NCI-H345 treated with DMSO at 0.1 percent for 48 hours (cell line): Measurements from ENCODE around the gene BICDL2.

Experiments
- DNase-seq: peaks from one replicate; lab custom pipeline; 2025; ENCODE audit not compliant: unreplicated experiment; lab: John Stamatoyannopoulos, UW

BICDL2 gene

DNA sequence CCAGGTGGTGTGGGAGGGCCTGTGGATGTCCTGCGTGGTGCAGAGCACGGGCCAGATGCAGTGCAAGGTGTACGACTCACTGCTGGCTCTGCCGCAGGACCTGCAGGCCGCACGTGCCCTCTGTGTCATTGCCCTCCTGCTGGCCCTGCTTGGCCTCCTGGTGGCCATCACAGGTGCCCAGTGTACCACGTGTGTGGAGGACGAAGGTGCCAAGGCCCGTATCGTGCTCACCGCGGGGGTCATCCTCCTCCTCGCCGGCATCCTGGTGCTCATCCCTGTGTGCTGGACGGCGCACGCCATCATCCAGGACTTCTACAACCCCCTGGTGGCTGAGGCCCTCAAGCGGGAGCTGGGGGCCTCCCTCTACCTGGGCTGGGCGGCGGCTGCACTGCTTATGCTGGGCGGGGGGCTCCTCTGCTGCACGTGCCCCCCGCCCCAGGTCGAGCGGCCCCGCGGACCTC, 23.2 kb downstream of the BICDL2 start:
- no peak for DNase-seq

DNA sequence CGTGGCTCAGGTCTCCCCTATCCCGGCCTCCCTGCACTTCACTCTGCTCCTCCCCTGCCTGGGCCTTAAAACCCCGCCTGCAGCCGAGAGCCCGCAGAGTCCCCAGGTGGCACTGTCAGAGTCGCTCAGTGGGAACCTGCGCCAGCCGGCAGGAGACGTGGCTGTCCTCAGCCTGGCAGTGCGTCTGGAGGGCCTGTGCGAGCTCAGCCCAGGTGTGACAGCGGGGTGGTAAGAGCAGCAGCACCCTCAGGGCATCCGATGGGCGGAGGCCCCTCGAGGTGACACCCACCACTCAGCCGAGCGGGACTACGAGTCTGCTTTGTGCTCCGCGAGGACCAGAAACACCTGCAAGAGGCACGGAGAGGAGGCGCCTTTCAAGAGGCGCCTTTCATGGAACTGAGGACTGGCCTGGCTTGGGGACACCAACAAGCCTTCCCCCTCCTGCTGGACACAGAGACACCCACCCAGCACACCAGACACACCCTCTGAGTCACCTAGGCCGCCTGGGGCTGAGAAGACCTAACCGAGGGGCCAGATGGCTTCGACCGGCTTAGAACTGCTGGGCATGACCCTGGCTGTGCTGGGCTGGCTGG, 23.8 kb downstream of the BICDL2 start, which contains the start of gene CLDN9:
Gene CLDN9 (plus strand): TSS at position 96 of the 593 bp plus-strand sequence. CDS start 440 bp downstream, at position 536.
- peak; percentile 91 for DNase-seq

DNA sequence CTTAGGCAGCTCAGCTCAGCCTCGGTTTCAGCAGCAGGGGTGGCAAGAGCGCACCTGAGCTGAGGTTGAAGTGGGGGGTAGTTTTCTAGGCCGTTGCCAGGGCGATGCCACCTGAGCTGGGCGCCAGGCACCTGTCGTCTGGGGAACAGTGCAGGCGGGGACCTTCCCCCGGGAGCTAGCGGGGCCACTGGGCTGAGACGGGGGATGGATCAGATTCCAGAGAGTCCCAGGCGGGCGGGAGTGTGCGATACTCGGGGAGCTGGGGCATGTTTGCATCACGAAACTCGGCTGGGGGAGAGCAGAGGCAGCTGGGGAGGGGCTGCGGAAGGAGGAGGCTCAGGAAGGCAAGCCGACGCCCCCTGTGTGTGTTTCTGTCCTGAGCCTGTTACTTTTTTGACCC, 24.5 kb downstream of the BICDL2 start:
- peak; percentile 72 for DNase-seq

DNA sequence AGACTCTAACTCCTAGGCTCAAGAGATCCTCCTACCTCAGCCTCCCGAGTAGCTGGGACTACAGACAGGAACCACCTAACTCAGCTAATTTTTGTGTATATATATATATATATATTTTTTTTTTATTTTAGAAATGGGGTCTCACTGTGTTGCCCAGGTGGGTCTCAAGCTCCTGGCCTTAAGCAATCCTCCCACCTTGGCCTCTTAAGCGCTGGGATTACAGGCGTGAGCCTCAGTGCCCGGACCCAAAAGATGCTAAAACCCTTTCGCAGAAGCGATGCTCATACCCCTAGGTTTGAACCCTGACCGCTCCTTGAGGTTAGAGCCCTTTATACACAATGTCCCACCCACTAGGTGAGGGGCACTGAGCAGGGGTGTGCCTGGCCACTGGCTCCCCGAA, 26.2 kb downstream of the BICDL2 start:
- DNase-seq, result no peak

DNA sequence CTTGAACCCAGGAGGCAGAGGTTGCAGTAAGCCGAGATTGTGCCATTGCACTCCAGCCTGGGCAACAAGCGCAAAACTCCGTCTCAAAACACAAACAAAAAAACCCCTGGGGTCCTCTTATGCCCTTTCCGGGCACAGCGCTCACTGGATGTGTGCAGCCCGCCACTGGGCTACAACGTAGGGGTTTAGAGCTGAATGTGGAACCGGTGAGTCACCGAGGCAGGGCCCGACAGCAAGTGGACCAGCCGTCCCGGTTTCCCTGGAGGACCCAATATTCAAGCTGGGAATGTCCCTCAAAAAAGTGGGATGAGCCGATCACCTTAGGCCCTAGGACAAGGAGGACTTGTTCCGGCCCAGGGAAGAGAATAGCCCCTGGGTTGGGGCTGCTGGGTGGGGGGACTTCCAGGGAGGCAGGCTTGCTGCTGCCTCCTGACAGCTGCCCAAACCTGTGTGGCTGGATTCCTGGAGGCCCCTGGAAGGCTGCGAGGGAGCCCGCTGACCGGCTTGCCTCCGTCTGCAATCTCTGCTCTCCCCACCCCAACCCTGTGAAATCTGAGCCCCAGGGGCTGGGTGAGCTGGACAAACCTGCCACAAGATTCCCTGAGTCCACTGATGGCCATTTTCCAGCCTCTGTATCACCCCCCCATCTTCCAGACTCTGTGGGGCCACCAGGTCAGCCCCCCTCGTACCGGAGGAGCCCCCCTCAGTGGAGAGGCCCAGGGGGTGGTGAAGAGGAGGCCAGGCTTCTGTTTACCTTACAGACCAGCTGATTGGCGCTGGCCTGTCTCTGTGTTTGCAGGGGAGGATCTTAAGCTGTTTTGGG, 27.0 kb downstream of the BICDL2 start:
- DNase-seq, result no peak

DNA sequence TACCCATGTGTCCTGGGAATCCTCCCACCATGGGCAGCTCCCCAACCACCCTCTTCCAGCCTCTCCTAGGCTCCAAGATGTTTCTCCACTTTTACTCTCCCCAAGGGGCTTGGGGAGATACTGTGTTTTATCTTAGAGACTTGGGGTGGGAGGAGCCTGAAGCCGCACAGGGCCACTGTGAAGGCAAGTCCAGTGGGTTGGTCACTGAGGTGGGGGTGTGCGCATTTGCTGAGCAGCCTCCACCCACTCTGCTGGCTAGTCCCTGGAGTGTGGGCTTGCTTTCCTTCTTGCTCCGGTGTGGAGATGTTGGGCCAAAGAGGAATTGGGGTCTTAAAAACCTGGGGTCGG, 28.1 kb downstream of the BICDL2 start:
- no peak for DNase-seq

DNA sequence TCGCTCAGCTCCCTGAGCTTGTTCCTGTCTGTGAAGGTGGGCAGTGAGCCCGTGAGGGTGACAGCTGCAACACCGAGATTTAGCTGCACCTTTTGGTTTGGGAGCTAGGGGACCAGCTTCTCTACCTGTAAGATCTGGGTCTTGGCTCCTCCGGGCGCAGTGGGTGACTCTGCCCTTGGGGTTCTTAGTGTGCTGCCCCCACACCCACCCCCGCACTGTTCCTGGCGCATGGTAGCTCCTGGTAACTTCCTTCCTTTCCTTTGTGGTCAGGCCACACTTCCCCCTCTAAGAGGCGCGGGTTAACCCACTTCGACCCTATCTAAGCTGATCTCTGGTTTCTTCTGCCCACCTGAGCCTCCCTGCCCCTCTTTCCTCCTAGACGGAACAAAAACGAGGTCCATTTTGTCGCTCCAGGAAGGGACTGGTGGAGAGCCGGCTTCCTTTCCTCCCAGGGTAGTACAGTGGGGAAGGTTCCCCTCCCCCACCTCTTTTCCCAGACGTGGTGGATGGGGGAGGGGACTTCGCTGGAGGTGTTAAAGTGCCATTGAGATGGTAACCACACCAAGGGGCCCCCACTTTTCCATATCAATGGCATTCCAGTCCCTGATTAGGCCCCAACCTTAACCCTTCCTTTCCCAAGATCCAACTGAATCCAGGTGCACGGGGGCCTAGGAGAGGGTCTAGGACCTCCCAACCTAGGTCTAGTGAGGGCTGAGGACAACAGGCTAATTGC, 28.6 kb downstream of the BICDL2 start:
- DNase-seq, result no peak

DNA sequence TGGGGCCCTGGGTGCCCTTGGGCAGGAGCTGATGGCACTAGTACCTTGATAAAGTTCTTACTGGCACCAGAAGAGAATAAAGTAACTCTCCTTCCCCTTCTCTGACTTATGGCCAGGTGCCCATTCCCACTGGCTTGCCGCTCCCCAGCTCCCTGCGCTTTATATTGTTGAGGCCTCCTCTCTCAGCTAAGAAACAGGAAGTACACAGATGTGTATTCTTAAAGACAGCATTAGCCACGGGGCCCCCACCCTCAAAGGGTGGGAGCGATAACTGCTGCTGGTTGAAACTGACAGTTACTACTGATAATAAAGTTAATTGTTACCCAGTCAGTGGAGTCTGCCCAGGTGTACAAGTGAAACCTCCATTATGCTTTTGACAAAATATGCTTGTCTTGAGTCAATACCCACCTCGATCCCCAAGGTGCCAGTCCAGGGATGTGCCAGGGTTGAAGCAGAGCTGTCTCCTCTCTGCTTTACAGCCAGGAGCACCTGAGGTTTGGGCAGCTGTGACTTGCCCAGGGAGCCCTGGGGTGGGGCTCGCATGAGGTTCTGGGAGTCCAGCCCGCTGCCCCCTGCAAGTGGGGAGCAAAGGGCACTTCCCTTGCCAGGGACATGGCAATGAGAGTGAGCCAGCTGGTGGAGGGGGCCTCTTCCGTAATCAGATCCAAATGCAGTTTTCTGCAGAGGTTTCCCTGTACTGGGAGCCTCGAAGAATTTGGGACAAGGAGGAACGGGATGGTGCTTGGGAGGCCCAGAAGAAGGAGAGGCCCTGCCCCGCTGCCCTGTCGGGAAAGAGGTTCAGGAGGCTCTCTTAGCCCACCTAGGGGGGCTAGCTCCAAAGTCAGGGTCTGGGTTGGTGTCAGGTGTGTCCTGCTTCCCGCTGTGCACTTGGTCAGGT, 29.4 kb downstream of the BICDL2 start:
- no peak for DNase-seq

DNA sequence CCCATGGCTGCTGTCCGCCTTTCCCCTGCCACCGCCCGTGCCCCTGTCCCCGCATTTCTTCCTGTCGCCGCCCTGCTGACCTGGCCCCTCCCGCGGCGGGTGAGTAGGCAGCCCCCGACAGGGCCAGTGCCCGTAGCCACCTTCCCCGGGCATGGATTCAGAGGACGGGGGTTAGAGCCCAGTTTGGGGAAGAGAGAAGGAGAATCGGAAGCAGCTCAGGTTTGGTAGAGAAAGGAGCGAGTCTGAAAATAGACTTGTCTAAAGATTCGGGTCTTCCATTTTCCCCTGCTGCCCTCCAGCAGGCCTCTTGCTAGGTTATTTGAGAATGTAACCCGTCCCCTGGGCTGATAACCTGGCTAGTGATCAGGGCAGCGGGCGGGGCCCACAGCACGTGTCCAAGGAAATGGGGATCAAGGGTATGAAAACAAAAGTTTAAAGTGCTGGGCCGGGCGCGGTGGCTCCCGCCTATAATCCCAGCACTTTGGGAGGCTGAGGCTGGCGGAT, 31.9 kb downstream of the BICDL2 start:
- no peak for DNase-seq

DNA sequence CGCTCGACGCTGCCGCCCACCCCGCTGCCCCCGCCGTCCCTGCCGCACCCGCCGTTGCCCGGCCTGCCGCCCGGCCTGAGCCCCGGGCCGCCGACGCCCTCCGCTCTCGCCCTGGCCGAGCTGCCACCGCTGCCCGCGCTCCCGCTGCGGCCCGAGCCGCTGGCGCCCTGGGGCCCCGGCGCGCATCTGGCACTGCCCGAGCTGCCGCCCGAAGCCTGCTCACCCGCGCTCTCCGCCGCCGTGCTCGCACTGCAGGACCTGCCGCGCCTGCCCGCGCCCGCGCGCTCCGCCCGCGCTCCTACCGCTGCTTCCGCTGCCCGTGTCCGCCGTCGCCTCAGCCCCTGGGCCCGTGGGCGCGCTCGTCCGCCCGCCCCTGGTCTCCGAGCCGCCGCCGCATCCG, 32.4 kb downstream of the BICDL2 start:
- DNase-seq, result no peak

DNA sequence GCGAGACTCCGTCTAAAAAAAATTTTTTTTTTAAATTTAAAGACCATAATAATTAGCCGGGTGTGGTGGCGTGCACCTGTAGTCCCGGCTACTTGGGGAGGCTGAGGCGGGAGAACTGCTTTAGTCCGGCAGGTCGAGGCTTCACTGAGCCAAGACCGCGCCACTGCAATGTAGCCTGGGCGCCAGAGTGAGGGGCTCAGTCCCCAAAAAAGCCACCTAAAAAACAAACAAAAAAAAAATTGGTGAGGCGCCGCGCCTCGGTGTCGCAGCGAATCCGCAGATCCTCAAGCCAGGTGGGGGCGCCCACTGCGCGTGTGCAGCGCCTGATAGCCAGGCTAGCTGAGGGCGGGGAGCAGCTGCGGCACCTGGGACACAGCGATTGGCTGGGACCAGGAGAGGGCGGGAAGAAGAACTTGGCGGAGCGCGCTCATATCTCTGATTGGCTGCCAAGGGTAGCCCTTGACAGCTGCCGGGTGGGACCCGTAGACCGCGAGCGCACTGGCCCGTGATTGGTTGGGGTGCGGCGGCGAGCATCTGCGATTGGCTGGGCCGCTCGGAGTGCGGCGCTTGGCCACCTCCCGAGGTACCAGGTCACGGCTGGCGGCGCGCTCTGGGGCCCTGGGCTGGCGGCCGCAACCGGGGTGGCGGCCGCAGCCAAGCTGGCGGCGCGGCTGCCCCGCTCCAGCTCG, 33.0 kb downstream of the BICDL2 start:
- peak; percentile 98 for DNase-seq

DNA sequence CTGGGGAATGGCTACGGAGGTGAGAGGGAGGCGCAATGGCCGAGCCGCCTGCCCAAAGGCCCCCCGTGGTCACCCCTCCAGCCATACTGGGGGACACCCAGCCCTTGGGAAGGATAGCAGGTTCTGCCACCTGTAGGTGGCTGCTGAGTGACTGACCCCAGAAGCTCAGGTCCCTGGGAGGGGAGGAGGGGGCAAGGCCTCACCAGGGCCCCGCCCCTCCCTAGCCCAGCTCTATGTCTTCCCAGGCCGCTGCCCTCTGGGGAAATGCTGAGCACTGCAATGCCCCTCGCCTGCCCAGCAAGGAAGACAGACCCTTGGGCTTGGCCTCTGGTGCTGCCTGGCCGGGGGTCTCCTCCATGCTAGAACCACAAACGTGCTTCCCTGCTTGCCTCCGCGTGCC, 35.4 kb downstream of the BICDL2 start:
- no peak for DNase-seq

DNA sequence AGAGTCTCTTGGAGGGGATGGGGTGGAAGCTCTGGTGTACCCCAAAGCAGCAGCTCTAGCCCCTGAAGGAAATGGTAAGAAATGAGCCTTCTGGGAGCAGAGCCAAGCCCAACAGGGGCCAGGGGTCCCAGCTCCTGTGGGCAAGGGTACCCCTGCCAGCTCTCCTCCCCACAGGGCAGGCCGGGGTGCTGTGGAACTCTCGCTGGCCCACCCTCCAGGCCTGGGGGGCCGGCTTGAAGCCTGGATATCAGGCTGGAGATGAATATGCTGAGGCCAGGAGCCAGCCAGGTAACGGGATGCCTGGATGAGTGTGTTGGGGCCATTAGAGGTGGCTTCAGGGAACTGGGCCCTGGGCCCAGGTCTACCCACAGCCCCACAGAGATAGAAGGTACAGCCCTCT, 36.2 kb downstream of the BICDL2 start:
- DNase-seq, result no peak

DNA sequence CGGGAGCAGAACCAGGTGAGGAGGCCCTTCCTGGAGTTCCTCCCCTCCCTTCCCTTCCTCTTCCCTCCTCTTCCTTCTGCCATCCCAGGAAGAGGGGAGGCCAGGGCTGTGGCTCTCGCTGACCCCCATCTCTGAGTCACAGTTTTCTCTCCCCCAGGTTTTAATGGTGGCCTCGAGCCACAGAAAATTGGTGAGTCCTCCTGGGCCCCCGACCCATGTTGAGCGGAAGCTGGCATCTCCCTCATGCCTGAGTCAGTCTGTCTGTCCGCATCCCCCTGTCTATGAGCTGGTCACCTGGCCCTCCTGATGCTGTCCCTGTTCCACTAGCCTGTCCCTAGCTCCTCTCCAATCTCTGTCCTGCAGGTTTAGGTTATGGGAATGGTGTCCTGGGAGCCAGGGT, 36.8 kb downstream of the BICDL2 start:
- DNase-seq, result no peak

DNA sequence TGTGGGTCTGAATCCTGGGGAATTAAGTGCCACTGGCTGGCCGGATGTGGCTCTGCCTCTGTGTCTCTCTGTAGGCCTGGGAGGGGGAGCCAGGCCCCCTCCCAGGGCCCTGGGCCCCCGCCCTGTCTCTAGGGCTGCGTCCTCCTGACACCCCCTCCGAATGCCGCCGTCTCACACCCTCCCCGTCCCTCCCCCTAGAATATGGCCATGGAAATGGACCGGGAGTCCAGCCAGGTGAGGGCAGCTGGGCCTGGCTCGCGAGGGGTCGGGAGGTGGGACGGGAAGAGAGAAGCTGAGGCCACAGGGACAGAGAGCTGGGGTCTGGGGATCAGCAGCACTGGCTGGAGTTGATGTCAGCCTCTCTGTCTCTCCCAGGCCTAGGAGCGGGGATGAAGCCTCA, 40.4 kb downstream of the BICDL2 start:
- DNase-seq, result no peak

DNA sequence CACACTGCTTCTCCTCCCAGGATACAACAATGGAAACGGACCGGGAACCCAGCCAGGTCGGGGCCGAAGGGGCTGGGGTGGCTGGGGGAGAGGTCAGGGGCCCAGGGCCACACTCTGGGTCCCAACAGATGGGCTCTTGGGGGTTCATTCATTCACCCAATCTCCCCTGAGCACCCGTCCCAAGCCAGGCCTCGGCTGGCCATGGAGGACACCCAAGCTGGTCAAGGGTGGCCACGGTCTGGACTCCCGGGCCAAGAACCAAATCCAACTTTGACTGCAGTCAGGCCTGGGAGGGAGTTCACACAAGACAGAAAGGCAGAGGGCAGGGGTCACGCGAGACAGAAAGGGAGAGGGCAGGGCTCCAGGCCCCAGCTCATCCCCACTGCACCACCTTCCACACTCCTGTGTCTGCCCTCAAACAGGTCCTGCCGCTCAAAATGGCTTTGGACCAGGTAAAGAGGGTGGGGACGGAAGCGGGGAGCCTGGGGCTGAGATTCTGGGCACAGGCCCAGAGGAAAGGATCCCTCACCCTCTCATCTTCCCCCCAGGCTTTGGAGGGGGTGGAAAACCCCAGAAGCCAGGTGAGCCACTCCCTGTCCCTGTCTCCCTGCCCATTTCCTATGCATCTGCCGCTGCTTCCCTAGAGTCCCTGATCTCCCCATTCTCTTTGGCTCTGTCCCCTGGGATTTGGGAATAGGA, 44.2 kb downstream of the BICDL2 start:
- DNase-seq, result no peak

DNA sequence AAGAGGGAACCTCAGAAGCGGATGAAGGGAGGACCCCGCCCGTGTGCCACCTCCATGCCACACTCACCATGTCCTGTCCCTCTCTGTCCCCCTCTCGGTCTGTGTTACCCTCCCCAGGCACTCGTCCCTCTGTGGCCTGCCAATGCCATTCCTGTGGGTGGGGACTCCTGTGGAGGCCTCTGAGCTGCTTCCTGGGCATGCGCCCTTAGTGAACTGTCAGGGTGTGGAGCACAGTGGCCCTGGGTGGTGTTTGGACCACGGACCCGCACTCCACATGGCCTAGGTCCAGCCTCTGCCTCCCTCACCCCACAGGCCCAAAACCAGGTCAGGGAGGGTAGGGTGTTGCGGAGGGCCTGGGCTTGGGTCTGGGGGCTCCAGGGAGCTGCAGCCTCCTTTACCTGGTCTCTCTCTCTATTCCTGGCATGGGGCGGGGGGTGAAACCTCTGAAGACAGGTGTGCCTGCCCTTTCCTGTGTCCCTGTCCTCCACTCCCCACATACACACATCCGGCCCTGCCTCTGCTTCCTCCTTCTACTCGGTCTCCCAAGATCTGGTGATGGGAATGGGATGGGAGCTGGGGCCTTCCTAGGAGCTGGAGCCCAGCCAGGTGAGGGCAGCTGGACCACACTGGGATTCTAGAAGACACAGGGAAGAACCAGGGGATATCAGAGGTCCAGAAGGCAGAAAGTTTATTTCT, 45.0 kb downstream of the BICDL2 start:
- DNase-seq, result no peak

DNA sequence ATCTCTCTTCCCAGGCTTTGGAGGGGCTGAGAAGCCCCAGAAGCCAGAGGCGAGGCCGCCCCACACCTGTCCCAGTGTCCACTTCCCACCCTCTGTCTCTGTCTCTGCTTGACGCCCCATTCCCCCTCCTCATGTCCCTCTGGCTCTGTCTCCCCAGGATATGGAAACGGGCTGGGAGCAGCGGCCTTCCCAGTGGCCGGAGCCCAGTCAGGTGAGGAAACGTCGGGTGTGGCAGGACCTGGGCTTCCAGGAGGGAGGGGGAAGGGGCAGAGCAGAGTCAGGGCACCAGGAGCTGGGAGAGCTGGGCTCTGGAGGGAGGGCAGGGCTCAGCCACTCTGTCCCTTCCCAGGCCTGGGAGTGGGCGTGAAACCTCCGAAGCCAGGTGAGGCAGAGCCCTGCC, 45.9 kb downstream of the BICDL2 start:
- no peak for DNase-seq

DNA sequence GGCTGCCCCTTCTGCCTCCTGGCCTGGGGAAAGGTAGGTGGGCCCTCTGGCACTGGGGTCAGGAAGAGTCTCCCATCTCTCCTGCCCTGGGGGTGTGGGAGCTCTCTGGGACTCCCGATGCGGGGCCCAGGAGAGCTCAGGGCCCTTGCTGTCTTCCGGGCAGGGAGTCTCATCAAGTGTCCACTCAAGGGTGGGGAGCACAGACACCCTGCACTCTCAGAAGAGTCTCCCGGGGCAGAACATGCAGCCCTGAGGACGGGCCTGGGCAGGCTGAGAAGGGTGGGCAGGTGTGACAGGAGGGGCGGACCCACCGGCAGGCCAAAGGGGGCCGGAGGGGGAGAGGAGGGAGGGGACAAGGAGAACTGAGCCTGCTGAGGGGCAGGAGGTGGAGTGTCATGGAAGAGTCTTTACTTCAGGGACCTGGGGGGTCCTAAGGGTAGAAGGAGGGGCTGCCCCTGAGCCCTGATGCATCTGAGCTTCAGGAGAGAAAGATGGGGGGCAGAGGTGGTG, 48.1 kb downstream of the BICDL2 start:
- no peak for DNase-seq
